Tibial nerve (tissue), 4 donors: Measurements from ENCODE around the gene MTFMT.

ENCODE experiments used
- EP300 ChIP-seq, 2 donors: sonication (generic); formaldehyde crosslinking; IDR thresholded peaks; one replicate each; pipeline ENCODE4 v1.6.1; 2017; ENCODE audit warnings: antibody characterized with exemption in 2 of 2, mild to moderate bottlenecking in 1 of 2
- TF ChIP-seq, protein P1 (sequence below), 5 experiments: fragments of 200-600 bp in 3 of 5; fragments of 450-650 bp in 2 of 5; sonication (generic) in 3 of 5; IDR thresholded peaks; one replicate each; pipeline ENCODE4 v1.5.1; 2016 to 2019; ENCODE audit warnings: antibody characterized with exemption in 5 of 5, mild to moderate bottlenecking in 3 of 5, moderate library complexity in 2 of 5

- peak in 1 of 2 donors; percentile 42 for TF ChIP-seq EP300 (IDR thresholded peaks at IDR 0.05)
- TF ChIP-seq, protein P1, sequence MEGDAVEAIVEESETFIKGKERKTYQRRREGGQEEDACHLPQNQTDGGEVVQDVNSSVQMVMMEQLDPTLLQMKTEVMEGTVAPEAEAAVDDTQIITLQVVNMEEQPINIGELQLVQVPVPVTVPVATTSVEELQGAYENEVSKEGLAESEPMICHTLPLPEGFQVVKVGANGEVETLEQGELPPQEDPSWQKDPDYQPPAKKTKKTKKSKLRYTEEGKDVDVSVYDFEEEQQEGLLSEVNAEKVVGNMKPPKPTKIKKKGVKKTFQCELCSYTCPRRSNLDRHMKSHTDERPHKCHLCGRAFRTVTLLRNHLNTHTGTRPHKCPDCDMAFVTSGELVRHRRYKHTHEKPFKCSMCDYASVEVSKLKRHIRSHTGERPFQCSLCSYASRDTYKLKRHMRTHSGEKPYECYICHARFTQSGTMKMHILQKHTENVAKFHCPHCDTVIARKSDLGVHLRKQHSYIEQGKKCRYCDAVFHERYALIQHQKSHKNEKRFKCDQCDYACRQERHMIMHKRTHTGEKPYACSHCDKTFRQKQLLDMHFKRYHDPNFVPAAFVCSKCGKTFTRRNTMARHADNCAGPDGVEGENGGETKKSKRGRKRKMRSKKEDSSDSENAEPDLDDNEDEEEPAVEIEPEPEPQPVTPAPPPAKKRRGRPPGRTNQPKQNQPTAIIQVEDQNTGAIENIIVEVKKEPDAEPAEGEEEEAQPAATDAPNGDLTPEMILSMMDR (IDR thresholded peaks at IDR 0.05) = peak in 2 of 5 experiments; percentile 11 to 27
Observed at GRCh38 chr15:64989416-64990167, 39.8 kb downstream of the MTFMT start, which contains the start of gene SPG21.
